HepG2 (cell line): Measurements from ENCODE around the gene MAN2B2. TPM values are rescaled to one million over a fixed set of nuclear protein-coding genes. Genes with fewer than 3 reads are reported as not detected.

Experiments
- FOXJ3 ChIP-seq: sonication (generic); formaldehyde crosslinking; IDR thresholded peaks from 2 replicates; pipeline ENCODE4 v1.4.0; 2020; ENCODE audit warnings: missing genetic modification reagents, mild to moderate bottlenecking, borderline replicate concordance
- HNRNPK ChIP-seq: fragments of 200-400 bp; formaldehyde crosslinking; IDR thresholded peaks from 2 replicates; pipeline ENCODE4 v1.6.1; 2018; ENCODE audit warnings: low read length, low read depth, moderate library complexity, mild to moderate bottlenecking; ENCODE audit not compliant: poor library complexity, severe bottlenecking
- MTA1 ChIP-seq: sonication (generic); formaldehyde crosslinking; IDR thresholded peaks from 2 replicates; pipeline ENCODE4 v1.4.0; 2020; ENCODE audit warnings: missing genetic modification reagents, mild to moderate bottlenecking, borderline replicate concordance
- PHB2 ChIP-seq: fragments of 450-650 bp; IDR thresholded peaks from 2 replicates; pipeline ENCODE4 v1.6.1; 2018; ENCODE audit not compliant: partially characterized antibody
- RFXAP ChIP-seq: sonication (generic); formaldehyde crosslinking; IDR thresholded peaks from 2 replicates; pipeline ENCODE4 v1.4.0; 2020; ENCODE audit warnings: missing genetic modification reagents, borderline replicate concordance
- SETDB1 ChIP-seq: sonication (generic); formaldehyde crosslinking; IDR thresholded peaks from 2 replicates; pipeline ENCODE4 v1.5.1; 2020; ENCODE audit warnings: missing genetic modification reagents, mild to moderate bottlenecking, borderline replicate concordance
- SIX4 ChIP-seq: sonication (generic); formaldehyde crosslinking; IDR thresholded peaks from 2 replicates; pipeline ENCODE4 v1.4.0; 2020; ENCODE audit warnings: missing genetic modification reagents
- SP5 ChIP-seq: IDR thresholded peaks from 2 replicates; pipeline ENCODE4 v1.6.1; 2016; ENCODE audit warnings: low read depth, borderline replicate concordance
- ZBTB42 ChIP-seq: sonication (generic); formaldehyde crosslinking; IDR thresholded peaks from 2 replicates; pipeline ENCODE4 v1.5.0; 2020; ENCODE audit warnings: mild to moderate bottlenecking, missing genetic modification reagents
- ZNF121 ChIP-seq: sonication (generic); formaldehyde crosslinking; IDR thresholded peaks from 2 replicates; pipeline ENCODE4 v1.5.0; 2020; ENCODE audit warnings: mild to moderate bottlenecking, missing genetic modification reagents
- ZNF207 ChIP-seq: fragments of 450-650 bp; IDR thresholded peaks from 2 replicates; pipeline ENCODE4 v1.6.1; 2016; ENCODE audit warnings: antibody characterized with exemption, borderline replicate concordance
- ZNF331 ChIP-seq: sonication (generic); formaldehyde crosslinking; IDR thresholded peaks from 2 replicates; pipeline ENCODE4 v1.4.0; 2020; ENCODE audit warnings: missing genetic modification reagents
- ZNF337 ChIP-seq: sonication (generic); formaldehyde crosslinking; IDR thresholded peaks from 2 replicates; pipeline ENCODE4 v1.5.1; 2020; ENCODE audit warnings: missing genetic modification reagents, low read depth, mild to moderate bottlenecking, borderline replicate concordance
- ZNF577 ChIP-seq: sonication (generic); formaldehyde crosslinking; IDR thresholded peaks from 2 replicates; pipeline ENCODE4 v1.4.0; 2020; ENCODE audit warnings: mild to moderate bottlenecking, low read depth, missing genetic modification reagents, borderline replicate concordance
- polyA plus RNA-seq, 8 experiments: library from polyadenylated mRNA; depleted of rRNA in 3 of 8; stranded (reverse) in 7 of 8; unstranded in 1 of 8; fragments of >200 nt; fragmentation: Illumina TruSeq in 4 of 8; extraction: Trizol in 4 of 8; gene quantifications; 2 replicates each; pipeline versions ENCODE4 v1.2.1 to v1.2.3, GENCODE V29; 2011 to 2016; ENCODE audit warnings: low read depth in 4 of 8, missing spikeins in 1 of 8, mixed read lengths in 1 of 8; ENCODE audit not compliant: insufficient read depth in 1 of 8
- total RNA-seq, 5 experiments: library from RNA; depleted of rRNA; stranded (reverse); fragments of >200 nt; fragmentation: Illumina TruSeq; extraction: Trizol; gene quantifications; 2 replicates each; pipeline ENCODE4 v1.2.3, GENCODE V29; 2016; ENCODE audit warnings: low read depth in 1 of 5
- TF ChIP-seq, protein P1 (sequence below): sonication (generic); formaldehyde crosslinking; IDR thresholded peaks from 2 replicates; pipeline ENCODE4 v1.5.0; 2020; ENCODE audit warnings: mild to moderate bottlenecking, low read depth, missing genetic modification reagents, borderline replicate concordance
- TF ChIP-seq, protein P2 (sequence below): sonication (generic); formaldehyde crosslinking; IDR thresholded peaks from 2 replicates; pipeline ENCODE4 v1.4.0; 2020; ENCODE audit warnings: missing genetic modification reagents
- TF ChIP-seq, protein P3 (sequence below): sonication (generic); formaldehyde crosslinking; IDR thresholded peaks from 2 replicates; pipeline ENCODE4 v1.5.0; 2020; ENCODE audit warnings: mild to moderate bottlenecking, missing genetic modification reagents
- TF ChIP-seq, protein P4 (sequence below): sonication (generic); formaldehyde crosslinking; IDR thresholded peaks from 2 replicates; pipeline ENCODE4 v1.5.0; 2020; ENCODE audit warnings: mild to moderate bottlenecking, missing genetic modification reagents

MAN2B2 gene
- total and polyA plus RNA-seq, 2 of the 13 experiments (the other 11 are each of a cell fraction or from before 2014, with no cell fraction given) = 4.8 to 5.4 TPM

DNA sequence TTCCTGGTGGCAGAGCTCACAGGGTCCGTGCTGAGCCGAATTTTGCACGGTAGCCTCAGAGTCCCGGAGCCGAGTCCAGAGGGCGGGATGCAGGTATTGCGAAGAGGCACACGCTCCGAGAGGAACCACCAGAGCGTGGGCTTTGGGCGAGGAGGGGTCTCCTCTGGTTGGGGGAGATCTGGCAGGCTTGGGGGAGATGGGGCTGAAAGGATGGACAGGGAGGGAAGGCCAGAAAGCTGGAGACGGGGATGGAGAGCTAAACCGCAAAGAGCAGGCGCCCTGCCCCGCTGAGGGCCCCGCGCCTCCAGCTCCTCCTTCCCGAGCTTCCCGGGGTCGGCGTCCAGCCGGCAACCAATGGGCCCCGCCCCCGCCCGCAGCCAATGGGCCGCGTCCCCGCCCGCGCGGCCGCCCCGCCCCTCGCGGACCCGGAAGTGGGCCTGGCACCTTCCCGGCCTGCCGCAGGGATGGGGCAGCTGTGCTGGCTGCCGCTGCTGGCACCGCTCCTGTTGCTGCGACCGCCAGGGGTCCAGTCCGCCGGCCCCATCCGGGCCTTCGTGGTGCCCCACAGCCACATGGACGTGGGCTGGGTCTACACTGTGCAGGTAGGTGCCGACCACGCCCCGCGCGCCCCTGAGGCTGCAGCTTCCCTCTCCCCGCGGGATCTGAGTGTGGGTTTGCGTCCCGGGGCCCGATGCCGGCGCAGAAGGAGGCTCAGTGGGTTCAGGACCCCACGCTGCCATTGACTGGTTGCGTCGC lies at the start of gene MAN2B2 (continued):
- TF ChIP-seq ZNF207 (no peak), HNRNPK (peak; percentile 47), ZNF121 (CRISPR knock-in tag) (no peak), RFXAP (CRISPR knock-in tag) (peak; percentile 77; the same call in 1 of the 2 replicates), SETDB1 (CRISPR knock-in tag) (no peak), ZNF337 (CRISPR knock-in tag) (0 out of 2 replicates have a peak, but pooled peaks have one; percentile 44), MTA1 (CRISPR knock-in tag) (no peak), ZNF577 (CRISPR knock-in tag) (no peak), FOXJ3 (no peak), ZBTB42 (CRISPR knock-in tag) (no peak), PHB2 (no peak), SP5 (CRISPR knock-in tag) (peak; percentile 44; the same call in 1 of the 2 replicates), ZNF331 (CRISPR knock-in tag) (0 out of 2 replicates have a peak, but pooled peaks have one; percentile 39), SIX4 (CRISPR knock-in tag) (no peak)
- TF ChIP-seq, protein P1, sequence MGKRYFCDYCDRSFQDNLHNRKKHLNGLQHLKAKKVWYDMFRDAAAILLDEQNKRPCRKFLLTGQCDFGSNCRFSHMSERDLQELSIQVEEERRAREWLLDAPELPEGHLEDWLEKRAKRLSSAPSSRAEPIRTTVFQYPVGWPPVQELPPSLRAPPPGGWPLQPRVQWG (CRISPR knock-in tag) = no peak
- TF ChIP-seq, protein P2, sequence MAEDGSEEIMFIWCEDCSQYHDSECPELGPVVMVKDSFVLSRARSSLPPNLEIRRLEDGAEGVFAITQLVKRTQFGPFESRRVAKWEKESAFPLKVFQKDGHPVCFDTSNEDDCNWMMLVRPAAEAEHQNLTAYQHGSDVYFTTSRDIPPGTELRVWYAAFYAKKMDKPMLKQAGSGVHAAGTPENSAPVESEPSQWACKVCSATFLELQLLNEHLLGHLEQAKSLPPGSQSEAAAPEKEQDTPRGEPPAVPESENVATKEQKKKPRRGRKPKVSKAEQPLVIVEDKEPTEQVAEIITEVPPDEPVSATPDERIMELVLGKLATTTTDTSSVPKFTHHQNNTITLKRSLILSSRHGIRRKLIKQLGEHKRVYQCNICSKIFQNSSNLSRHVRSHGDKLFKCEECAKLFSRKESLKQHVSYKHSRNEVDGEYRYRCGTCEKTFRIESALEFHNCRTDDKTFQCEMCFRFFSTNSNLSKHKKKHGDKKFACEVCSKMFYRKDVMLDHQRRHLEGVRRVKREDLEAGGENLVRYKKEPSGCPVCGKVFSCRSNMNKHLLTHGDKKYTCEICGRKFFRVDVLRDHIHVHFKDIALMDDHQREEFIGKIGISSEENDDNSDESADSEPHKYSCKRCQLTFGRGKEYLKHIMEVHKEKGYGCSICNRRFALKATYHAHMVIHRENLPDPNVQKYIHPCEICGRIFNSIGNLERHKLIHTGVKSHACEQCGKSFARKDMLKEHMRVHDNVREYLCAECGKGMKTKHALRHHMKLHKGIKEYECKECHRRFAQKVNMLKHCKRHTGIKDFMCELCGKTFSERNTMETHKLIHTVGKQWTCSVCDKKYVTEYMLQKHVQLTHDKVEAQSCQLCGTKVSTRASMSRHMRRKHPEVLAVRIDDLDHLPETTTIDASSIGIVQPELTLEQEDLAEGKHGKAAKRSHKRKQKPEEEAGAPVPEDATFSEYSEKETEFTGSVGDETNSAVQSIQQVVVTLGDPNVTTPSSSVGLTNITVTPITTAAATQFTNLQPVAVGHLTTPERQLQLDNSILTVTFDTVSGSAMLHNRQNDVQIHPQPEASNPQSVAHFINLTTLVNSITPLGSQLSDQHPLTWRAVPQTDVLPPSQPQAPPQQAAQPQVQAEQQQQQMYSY = peak; percentile 94
- TF ChIP-seq, protein P3, sequence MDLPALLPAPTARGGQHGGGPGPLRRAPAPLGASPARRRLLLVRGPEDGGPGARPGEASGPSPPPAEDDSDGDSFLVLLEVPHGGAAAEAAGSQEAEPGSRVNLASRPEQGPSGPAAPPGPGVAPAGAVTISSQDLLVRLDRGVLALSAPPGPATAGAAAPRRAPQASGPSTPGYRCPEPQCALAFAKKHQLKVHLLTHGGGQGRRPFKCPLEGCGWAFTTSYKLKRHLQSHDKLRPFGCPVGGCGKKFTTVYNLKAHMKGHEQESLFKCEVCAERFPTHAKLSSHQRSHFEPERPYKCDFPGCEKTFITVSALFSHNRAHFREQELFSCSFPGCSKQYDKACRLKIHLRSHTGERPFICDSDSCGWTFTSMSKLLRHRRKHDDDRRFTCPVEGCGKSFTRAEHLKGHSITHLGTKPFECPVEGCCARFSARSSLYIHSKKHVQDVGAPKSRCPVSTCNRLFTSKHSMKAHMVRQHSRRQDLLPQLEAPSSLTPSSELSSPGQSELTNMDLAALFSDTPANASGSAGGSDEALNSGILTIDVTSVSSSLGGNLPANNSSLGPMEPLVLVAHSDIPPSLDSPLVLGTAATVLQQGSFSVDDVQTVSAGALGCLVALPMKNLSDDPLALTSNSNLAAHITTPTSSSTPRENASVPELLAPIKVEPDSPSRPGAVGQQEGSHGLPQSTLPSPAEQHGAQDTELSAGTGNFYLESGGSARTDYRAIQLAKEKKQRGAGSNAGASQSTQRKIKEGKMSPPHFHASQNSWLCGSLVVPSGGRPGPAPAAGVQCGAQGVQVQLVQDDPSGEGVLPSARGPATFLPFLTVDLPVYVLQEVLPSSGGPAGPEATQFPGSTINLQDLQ (CRISPR knock-in tag) = no peak
- TF ChIP-seq, protein P4, sequence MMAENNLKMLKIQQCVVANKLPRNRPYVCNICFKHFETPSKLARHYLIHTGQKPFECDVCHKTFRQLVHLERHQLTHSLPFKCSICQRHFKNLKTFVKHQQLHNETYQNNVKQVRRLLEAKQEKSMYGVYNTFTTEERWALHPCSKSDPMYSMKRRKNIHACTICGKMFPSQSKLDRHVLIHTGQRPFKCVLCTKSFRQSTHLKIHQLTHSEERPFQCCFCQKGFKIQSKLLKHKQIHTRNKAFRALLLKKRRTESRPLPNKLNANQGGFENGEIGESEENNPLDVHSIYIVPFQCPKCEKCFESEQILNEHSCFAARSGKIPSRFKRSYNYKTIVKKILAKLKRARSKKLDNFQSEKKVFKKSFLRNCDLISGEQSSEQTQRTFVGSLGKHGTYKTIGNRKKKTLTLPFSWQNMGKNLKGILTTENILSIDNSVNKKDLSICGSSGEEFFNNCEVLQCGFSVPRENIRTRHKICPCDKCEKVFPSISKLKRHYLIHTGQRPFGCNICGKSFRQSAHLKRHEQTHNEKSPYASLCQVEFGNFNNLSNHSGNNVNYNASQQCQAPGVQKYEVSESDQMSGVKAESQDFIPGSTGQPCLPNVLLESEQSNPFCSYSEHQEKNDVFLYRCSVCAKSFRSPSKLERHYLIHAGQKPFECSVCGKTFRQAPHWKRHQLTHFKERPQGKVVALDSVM (CRISPR knock-in tag) = peak; percentile 57; the same call in 1 of the 2 replicates
